A549 (cell line): Measurements from ENCODE around the gene CHST11. TPM values are rescaled to one million over a fixed set of nuclear protein-coding genes. Genes with fewer than 3 reads are reported as not detected.

Experiments
- BHLHE40 ChIP-seq: IDR thresholded peaks from 2 replicates; pipeline ENCODE4 v1.6.1; 2012; ENCODE audit warnings: low read depth, low read length, inconsistent platforms
- CBX2 ChIP-seq: fragments of 200-600 bp; sonication (generic); IDR thresholded peaks from 2 replicates; pipeline ENCODE4 v1.6.1; 2016; ENCODE audit warnings: low read depth, mild to moderate bottlenecking, borderline replicate concordance
- CBX8 ChIP-seq: fragments of 200-600 bp; sonication (generic); IDR thresholded peaks from 2 replicates; pipeline ENCODE4 v1.6.1; 2016
- CHD4 ChIP-seq: fragments of 200-600 bp; sonication (generic); IDR thresholded peaks from 2 replicates; pipeline ENCODE4 v1.6.1; 2016; ENCODE audit warnings: antibody characterized with exemption, mild to moderate bottlenecking, borderline replicate concordance
- EHF ChIP-seq: fragments of 250-450 bp; sonication (Bioruptor Pico); IDR thresholded peaks from 2 replicates; pipeline ENCODE4 v1.5.0; 2020; ENCODE audit warnings: mild to moderate bottlenecking
- FOSB ChIP-seq: fragments of 250-450 bp; sonication (Bioruptor Pico); IDR thresholded peaks from 2 replicates; pipeline ENCODE4 v1.5.0; 2020; ENCODE audit warnings: mild to moderate bottlenecking, moderate library complexity
- FOSL2 ChIP-seq, 2 experiments: fragments of 450-650 bp in 1 of 2; fragments of >200 bp in 1 of 2; sonication (Bioruptor Twin) in 1 of 2; formaldehyde crosslinking; IDR thresholded peaks; 2 replicates each; pipeline versions ENCODE4 v1.5.0 to v1.6.1; 2016 to 2020; ENCODE audit warnings: mild to moderate bottlenecking in 1 of 2, moderate library complexity in 1 of 2
- FOXS1 ChIP-seq: fragments of 250-450 bp; sonication (Bioruptor Pico); IDR thresholded peaks from 2 replicates; pipeline ENCODE4 v1.5.0; 2020; ENCODE audit warnings: mild to moderate bottlenecking, moderate library complexity
- HDAC2 ChIP-seq: fragments of 200-600 bp; sonication (generic); IDR thresholded peaks from 2 replicates; pipeline ENCODE4 v1.6.1; 2016
- HES2 ChIP-seq: fragments of >200 bp; sonication (Bioruptor Twin); formaldehyde crosslinking; IDR thresholded peaks from 2 replicates; pipeline ENCODE4 v1.6.1; 2016
- HOXA7 ChIP-seq: fragments of 250-450 bp; sonication (Bioruptor Pico); IDR thresholded peaks from 2 replicates; pipeline ENCODE4 v1.5.0; 2020; ENCODE audit warnings: mild to moderate bottlenecking, moderate library complexity
- HOXB13 ChIP-seq: fragments of 250-450 bp; sonication (Bioruptor Pico); IDR thresholded peaks from 2 replicates; pipeline ENCODE4 v1.5.0; 2020; ENCODE audit warnings: low read depth, mild to moderate bottlenecking, moderate library complexity
- HOXB5 ChIP-seq: fragments of 250-450 bp; sonication (Bioruptor Pico); IDR thresholded peaks from 2 replicates; pipeline ENCODE4 v1.5.0; 2020; ENCODE audit warnings: mild to moderate bottlenecking, moderate library complexity
- JUN ChIP-seq, 2 experiments: fragments of >200 bp; sonication (Bioruptor Twin); formaldehyde crosslinking; IDR thresholded peaks; 2 replicates in 1 of 2; 3 replicates in 1 of 2; pipeline ENCODE4 v1.6.1; 2016 to 2017
- JUNB ChIP-seq: fragments of >200 bp; sonication (Bioruptor Twin); formaldehyde crosslinking; IDR thresholded peaks from 2 replicates; pipeline ENCODE4 v1.6.1; 2016
- KDM5A ChIP-seq: fragments of 200-600 bp; sonication (generic); IDR thresholded peaks from 2 replicates; pipeline ENCODE4 v1.6.1; 2016; ENCODE audit warnings: antibody characterized with exemption, mild to moderate bottlenecking
- MAX ChIP-seq: IDR thresholded peaks from 2 replicates; pipeline ENCODE4 v1.6.1; 2012
- MAZ ChIP-seq: fragments of 150-350 bp; IDR thresholded peaks from 2 replicates; pipeline ENCODE4 v1.6.1; 2014; ENCODE audit warnings: antibody characterized with exemption, low read depth, low read length, borderline replicate concordance
- NR3C1 ChIP-seq: fragments of >200 bp; sonication (Bioruptor Twin); formaldehyde crosslinking; IDR thresholded peaks from 3 replicates; pipeline ENCODE4 v1.6.1; 2017
- PBX3 ChIP-seq: IDR thresholded peaks from 2 replicates; pipeline ENCODE4 v1.6.1; 2012
- PHF8 ChIP-seq: fragments of 200-600 bp; sonication (generic); IDR thresholded peaks from 2 replicates; pipeline ENCODE4 v1.6.1; 2016; ENCODE audit warnings: low read depth, mild to moderate bottlenecking, antibody characterized with exemption, moderate library complexity, borderline replicate concordance
- POLR2AphosphoS2 ChIP-seq: conservative IDR thresholded peaks from 2 replicates; pipeline ENCODE4 v1.6.1; 2012; ENCODE audit warnings: low read length, improper control_type of control experiment, inconsistent platforms
- RARB ChIP-seq: fragments of 250-450 bp; sonication (Bioruptor Pico); IDR thresholded peaks from 2 replicates; pipeline ENCODE4 v1.8.0; 2021; ENCODE audit warnings: mild to moderate bottlenecking, moderate library complexity
- REST ChIP-seq: fragments of 200-600 bp; sonication (generic); IDR thresholded peaks from 2 replicates; pipeline ENCODE4 v1.6.1; 2016; ENCODE audit warnings: antibody characterized with exemption, mild to moderate bottlenecking, moderate library complexity
- RFX5 ChIP-seq: fragments of 450-650 bp; IDR thresholded peaks from 2 replicates; pipeline ENCODE4 v1.7.1; 2014; ENCODE audit warnings: antibody characterized with exemption, mild to moderate bottlenecking, moderate library complexity
- TFCP2L1 ChIP-seq: fragments of 250-450 bp; sonication (Bioruptor Pico); IDR thresholded peaks from 2 replicates; pipeline ENCODE4 v1.5.0; 2021; ENCODE audit warnings: mild to moderate bottlenecking
- ZC3H11A ChIP-seq: fragments of 450-650 bp; IDR thresholded peaks from 2 replicates; pipeline ENCODE4 v1.6.1; 2014; ENCODE audit warnings: antibody characterized with exemption, mild to moderate bottlenecking
- ZNF302 ChIP-seq: fragments of 250-450 bp; sonication (Bioruptor Pico); IDR thresholded peaks from 2 replicates; pipeline ENCODE4 v1.9.0; 2021; ENCODE audit warnings: inconsistent platforms, mild to moderate bottlenecking, moderate library complexity
- ZSCAN20 ChIP-seq: fragments of 250-450 bp; sonication (Bioruptor Pico); IDR thresholded peaks from 2 replicates; pipeline ENCODE4 v1.8.0; 2022; ENCODE audit warnings: mild to moderate bottlenecking, moderate library complexity
- polyA plus RNA-seq, 4 experiments: library from polyadenylated mRNA; depleted of rRNA in 3 of 4; stranded (reverse); fragments of >200 nt; fragmentation: RNase III in 1 of 4; extraction: RNeasy Plus Mini Kit Qiagen cat#74134 plus additional on column Dnase treatment in 1 of 4; gene quantifications; 2 replicates in 3 of 4; 3 replicates in 1 of 4; pipeline ENCODE4 v1.2.3, GENCODE V29; 2011 to 2017
- TF ChIP-seq, protein P1 (sequence below): fragments of 450-650 bp; IDR thresholded peaks from 2 replicates; pipeline ENCODE4 v1.6.1; 2014; ENCODE audit warnings: antibody characterized with exemption
- TF ChIP-seq, protein P2 (sequence below): fragments of >200 bp; sonication (Bioruptor Twin); formaldehyde crosslinking; IDR thresholded peaks from 3 replicates; pipeline ENCODE4 v1.6.1; 2016
- TF ChIP-seq, protein P3 (sequence below): IDR thresholded peaks from 2 replicates; pipeline ENCODE4 v1.6.1; 2012; ENCODE audit warnings: low read depth, borderline replicate concordance
- TF ChIP-seq, protein P4 (sequence below): fragments of 250-450 bp; sonication (Bioruptor Pico); IDR thresholded peaks from 2 replicates; pipeline ENCODE4 v1.5.0; 2021; ENCODE audit warnings: mild to moderate bottlenecking, moderate library complexity, borderline replicate concordance
- TF ChIP-seq, protein P5 (sequence below): fragments of 150-350 bp; IDR thresholded peaks from 2 replicates; pipeline ENCODE4 v1.6.1; 2014; ENCODE audit warnings: low read depth, mild to moderate bottlenecking, low read length

The CHST11 gene
- polyA plus RNA-seq, 2 of the 4 experiments (the other 2 are of a cell fraction), result 19.2 to 21.8 TPM

DNA sequence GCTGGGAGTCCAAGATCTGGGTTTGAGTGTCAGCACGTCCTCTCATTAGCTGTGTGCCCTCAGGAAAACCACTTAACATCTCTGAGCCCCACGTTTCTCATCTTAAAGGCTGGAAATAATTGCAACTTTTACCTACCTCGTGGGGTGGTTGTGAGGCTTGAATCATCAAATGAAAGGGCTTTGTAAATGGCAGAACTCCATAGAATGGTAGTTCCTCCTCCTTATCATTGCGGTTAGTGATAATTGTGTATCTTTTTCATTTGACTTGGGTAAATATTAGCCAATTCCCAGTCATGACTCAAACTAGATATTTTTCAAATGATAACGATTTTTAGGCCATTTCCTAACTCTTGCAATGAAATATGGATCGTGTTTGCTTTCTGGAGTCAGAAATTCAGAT, 205.5 kb downstream of the CHST11 start (continued):
- TF ChIP-seq RARB (CRISPR knock-in tag), result no peak
- TF ChIP-seq ZSCAN20 (CRISPR knock-in tag), result no peak
- no peak for TF ChIP-seq HOXA7 (CRISPR knock-in tag)
- TF ChIP-seq BHLHE40, result no peak
- no peak for TF ChIP-seq FOXS1 (CRISPR knock-in tag)
- TF ChIP-seq, protein P1, sequence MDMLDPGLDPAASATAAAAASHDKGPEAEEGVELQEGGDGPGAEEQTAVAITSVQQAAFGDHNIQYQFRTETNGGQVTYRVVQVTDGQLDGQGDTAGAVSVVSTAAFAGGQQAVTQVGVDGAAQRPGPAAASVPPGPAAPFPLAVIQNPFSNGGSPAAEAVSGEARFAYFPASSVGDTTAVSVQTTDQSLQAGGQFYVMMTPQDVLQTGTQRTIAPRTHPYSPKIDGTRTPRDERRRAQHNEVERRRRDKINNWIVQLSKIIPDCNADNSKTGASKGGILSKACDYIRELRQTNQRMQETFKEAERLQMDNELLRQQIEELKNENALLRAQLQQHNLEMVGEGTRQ, result no peak
- no peak for TF ChIP-seq HDAC2
- no peak for TF ChIP-seq HOXB13 (CRISPR knock-in tag)
- TF ChIP-seq, protein P2, sequence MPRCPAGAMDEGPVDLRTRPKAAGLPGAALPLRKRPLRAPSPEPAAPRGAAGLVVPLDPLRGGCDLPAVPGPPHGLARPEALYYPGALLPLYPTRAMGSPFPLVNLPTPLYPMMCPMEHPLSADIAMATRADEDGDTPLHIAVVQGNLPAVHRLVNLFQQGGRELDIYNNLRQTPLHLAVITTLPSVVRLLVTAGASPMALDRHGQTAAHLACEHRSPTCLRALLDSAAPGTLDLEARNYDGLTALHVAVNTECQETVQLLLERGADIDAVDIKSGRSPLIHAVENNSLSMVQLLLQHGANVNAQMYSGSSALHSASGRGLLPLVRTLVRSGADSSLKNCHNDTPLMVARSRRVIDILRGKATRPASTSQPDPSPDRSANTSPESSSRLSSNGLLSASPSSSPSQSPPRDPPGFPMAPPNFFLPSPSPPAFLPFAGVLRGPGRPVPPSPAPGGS, result no peak
- no peak for TF ChIP-seq ZNF302 (CRISPR knock-in tag)
- no peak for TF ChIP-seq PBX3
- TF ChIP-seq MAZ, result no peak
- TF ChIP-seq MAX, result peak; percentile 72
- TF ChIP-seq, protein P3, sequence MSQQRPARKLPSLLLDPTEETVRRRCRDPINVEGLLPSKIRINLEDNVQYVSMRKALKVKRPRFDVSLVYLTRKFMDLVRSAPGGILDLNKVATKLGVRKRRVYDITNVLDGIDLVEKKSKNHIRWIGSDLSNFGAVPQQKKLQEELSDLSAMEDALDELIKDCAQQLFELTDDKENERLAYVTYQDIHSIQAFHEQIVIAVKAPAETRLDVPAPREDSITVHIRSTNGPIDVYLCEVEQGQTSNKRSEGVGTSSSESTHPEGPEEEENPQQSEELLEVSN, result no peak
- TF ChIP-seq, protein P4, sequence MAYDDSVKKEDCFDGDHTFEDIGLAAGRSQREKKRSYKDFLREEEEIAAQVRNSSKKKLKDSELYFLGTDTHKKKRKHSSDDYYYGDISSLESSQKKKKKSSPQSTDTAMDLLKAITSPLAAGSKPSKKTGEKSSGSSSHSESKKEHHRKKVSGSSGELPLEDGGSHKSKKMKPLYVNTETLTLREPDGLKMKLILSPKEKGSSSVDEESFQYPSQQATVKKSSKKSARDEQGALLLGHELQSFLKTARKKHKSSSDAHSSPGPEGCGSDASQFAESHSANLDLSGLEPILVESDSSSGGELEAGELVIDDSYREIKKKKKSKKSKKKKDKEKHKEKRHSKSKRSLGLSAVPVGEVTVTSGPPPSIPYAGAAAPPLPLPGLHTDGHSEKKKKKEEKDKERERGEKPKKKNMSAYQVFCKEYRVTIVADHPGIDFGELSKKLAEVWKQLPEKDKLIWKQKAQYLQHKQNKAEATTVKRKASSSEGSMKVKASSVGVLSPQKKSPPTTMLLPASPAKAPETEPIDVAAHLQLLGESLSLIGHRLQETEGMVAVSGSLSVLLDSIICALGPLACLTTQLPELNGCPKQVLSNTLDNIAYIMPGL, result no peak
- TF ChIP-seq TFCP2L1 (CRISPR knock-in tag), result no peak
- TF ChIP-seq HES2, result no peak
- TF ChIP-seq JUNB, result peak; percentile 77
- TF ChIP-seq FOSB (CRISPR knock-in tag), result no peak
- TF ChIP-seq CBX2, result no peak
- no peak for TF ChIP-seq PHF8
- TF ChIP-seq RFX5, result no peak
- no peak for TF ChIP-seq ZC3H11A
- no peak for TF ChIP-seq NR3C1
- TF ChIP-seq JUN (IDR thresholded peaks at IDR 0.05), result peak; percentile 60 to 74; a peak in 3 of 5 replicates
- no peak for TF ChIP-seq CBX8
- peak; percentile 59; the same call in 1 of the 2 replicates for TF ChIP-seq FOSL2 (IDR thresholded peaks at IDR 0.05)
- TF ChIP-seq FOSL2 (CRISPR knock-in tag; IDR thresholded peaks at IDR 0.05), result peak; percentile 73
- no peak for TF ChIP-seq KDM5A
- TF ChIP-seq REST, result no peak
- TF ChIP-seq POLR2AphosphoS2, result no peak
- TF ChIP-seq, protein P5, sequence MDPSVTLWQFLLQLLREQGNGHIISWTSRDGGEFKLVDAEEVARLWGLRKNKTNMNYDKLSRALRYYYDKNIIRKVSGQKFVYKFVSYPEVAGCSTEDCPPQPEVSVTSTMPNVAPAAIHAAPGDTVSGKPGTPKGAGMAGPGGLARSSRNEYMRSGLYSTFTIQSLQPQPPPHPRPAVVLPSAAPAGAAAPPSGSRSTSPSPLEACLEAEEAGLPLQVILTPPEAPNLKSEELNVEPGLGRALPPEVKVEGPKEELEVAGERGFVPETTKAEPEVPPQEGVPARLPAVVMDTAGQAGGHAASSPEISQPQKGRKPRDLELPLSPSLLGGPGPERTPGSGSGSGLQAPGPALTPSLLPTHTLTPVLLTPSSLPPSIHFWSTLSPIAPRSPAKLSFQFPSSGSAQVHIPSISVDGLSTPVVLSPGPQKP, result no peak
- no peak for TF ChIP-seq HOXB5 (CRISPR knock-in tag)
- TF ChIP-seq EHF, result no peak
- no peak for TF ChIP-seq CHD4
